GM21360 (cell line): ENCODE results near the gene CNDP2.
"Not testable (repeated sequence)": the region's sequence is repeated elsewhere in the genome, so short reads cannot be mapped to it uniquely, and the experiment has no call there.

Source experiments
- ATAC-seq: cut with Tn5 transposase; IDR thresholded peaks from one replicate; pipeline ENCODE4 v1.9.1; 2021; ENCODE audit warnings: mild to moderate bottlenecking, moderate library complexity; ENCODE audit not compliant: unreplicated experiment

Gene CNDP2

DNA sequence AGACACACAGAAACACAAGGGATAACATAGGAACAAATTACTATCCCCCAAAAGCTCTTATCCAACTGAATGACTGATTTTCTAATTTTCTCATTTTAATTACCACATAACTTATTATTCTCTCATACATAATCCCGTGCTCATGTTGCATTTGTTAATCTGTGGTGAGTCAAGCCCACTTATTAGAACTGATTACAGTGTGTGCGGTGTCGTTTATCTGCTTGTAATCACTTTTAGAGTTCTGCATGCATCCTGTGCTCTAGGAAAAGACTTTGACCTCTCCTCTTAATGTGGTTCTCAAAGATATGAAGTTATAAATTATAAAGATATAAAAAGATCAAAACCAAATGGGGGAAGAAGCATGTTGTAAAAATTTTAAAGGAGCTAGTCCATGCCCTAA is 67.8 kb downstream of the CNDP2 start:
- no peak for ATAC-seq

DNA sequence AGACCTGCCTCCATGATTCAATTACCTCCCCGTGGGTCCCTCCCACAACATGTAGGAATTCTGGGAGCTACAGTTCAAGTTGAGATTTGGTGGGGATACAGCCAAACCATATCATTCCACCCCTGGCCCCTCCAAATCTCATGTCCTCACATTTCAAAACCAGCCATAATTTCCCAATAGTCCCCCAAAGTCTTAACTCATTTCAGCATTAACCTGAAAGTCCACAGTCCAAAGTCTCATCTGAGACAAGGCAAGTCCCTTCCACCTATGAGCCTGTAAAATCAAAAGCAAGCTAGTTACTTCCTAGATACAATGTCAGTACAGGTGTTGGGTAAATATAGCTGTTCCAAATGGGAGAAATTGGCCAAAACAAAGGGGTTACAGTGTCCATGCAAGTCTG is 69.0 kb downstream of the CNDP2 start:
- ATAC-seq = not testable (repeated sequence)

DNA sequence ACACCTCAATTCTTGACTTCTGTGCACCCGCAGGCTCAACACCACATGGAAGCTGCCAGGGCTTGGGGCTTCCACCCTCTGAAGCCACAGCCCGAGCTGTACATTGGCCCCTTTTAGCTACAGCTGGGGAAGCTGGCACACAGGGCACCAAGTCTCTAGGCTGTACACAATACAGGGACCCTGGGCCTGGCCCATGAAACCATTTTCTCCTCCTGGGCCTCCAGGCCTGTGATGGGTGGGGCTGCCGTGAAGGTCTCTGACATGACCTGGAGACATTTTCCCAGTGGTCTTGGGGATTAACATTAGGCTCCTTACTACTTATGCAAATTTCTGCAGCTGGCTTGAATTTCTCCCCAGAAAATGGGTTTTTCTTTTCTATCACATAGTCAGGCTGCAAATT is 69.8 kb downstream of the CNDP2 start:
- not testable (repeated sequence) for ATAC-seq

DNA sequence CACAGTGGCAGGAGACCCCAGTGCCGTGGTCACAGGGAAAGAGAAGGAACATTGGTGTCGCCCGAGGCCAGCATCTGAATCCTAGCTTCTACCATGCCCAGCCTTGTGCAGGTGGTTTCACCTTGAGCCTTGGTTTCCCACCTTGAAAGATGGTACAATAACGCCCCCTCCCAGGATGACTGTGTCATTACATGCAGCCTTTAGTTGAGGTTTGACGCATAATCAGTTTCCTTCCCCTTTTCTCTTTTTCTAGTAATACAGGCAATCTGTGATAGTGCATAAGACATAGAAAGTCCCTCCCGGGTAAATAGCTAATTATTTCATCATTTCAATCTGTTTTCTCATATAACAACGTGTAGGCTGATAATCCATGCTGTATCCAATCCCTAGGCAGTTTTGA is 71.7 kb downstream of the CNDP2 start:
- no peak for ATAC-seq

DNA sequence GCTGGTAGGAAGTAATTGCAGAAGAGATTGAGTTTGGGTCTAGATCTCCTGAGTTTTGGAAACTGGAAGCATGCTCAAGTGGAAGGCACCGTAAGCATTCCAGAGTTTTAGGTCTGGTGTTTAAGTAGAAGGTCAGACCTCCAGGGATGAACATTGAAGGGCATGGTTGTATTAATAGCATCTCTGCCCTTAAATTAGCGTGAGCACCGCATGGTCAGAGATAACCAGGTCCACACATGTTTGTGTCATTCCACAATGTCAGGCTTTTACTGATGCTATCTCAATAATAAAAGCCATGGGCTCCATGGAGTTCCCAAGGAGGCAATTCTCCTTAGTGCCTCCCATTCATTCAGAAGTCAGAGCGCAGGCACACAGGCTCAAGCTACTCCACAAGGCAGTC is 73.2 kb downstream of the CNDP2 start:
- ATAC-seq = no peak

DNA sequence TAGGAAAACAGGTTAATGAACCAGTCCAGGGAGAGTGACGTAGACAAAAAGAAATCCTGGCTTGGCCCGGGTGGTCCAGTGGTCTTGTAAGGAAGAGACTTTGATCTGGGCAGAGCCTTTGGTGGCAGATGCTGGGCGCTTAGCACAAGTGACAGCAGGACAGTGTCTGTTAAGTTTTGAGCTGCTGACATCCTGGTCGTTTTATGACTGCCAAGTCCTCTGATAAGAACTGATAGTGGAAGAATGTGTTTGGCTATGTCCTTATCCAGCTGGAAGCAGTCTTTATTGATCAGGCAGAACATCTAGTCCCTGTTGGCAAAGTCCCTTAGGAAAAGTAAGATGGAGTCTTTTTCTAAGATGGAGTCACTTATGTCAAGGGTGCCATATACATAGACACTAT is 74.1 kb downstream of the CNDP2 start:
- ATAC-seq = no peak

DNA sequence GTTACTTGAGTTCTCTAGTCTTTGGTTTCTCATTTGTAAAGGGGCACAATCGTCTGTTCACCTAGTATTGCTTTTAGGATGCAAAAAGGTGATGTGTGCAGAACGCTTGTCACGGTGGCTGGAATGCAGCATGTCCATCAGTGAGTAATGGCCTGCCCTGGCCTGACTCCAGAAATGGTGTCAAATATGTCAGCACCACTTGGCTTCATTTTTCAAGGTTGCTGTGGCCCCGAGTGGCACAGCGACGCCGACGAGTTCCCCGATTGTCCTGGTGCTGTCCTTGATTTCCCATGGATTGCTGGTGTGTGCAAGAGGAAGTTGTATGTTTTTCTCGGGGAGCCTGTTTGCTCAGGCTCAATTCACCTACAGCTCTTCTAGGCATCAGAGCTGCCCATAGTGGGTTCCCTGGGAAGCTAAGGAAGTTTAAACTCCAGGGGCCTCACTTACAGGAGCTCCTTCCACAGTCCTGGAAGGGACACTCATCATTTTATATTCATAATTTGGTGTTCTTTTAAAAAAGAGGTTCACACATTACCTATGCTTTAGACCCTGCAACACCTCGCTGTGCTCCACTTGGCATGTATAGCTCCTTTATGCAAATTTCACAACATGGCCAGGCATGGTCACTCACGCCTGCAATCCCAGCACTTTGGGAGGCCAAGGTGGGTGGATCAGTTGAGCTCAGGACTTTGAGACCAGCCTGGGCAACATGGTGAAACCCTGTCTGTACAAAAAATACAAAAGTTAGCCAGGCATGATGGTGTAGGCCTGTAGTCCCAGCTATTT is 75.9 kb downstream of the CNDP2 start:
- no peak for ATAC-seq

DNA sequence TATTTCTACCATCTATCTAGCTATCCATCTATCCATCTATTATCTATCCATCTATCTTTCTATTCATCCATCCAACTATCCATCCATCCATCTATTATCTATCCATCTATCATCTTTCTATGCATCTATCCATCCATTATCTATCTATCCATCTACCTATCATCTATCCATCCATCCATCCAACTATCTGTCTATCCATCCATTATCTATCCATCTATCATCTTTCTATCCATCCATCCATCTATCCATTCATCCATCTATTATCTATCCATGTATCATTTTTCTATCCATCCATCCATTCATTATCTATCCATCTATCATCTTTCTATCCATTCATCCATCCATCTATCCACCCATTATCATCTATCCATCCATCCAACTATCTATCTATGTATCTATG is 76.9 kb downstream of the CNDP2 start:
- ATAC-seq = no peak
